HEK293 (cell line): ENCODE data around the gene MAGED1.

Experiments
- CTCF ChIP-seq: fragments of 450-650 bp; formaldehyde crosslinking; IDR thresholded peaks from 2 replicates; pipeline ENCODE4 v1.5.1; 2016; ENCODE audit warnings: missing biosample characterization, missing genetic modification characterization
- PBX3 ChIP-seq: sonication (generic); formaldehyde crosslinking; IDR thresholded peaks from 2 replicates; pipeline ENCODE4 v1.8.1; 2022; ENCODE audit warnings: mild to moderate bottlenecking, moderate library complexity, missing genetic modification reagents
- YY1 ChIP-seq: fragments of 450-650 bp; formaldehyde crosslinking; IDR thresholded peaks from 2 replicates; pipeline ENCODE4 v1.5.1; 2018; ENCODE audit warnings: missing biosample characterization, missing genetic modification characterization
- ZBTB1 ChIP-seq: fragments of 450-650 bp; formaldehyde crosslinking; IDR thresholded peaks from 2 replicates; pipeline ENCODE4 v1.5.1; 2016; ENCODE audit warnings: missing biosample characterization, missing genetic modification characterization
- ZBTB48 ChIP-seq: fragments of 450-650 bp; formaldehyde crosslinking; IDR thresholded peaks from 2 replicates; pipeline ENCODE4 v1.5.1; 2016; ENCODE audit warnings: missing biosample characterization, missing genetic modification characterization
- ZNF112 ChIP-seq: fragments of 450-650 bp; formaldehyde crosslinking; IDR thresholded peaks from 2 replicates; pipeline ENCODE4 v1.5.0; 2017; ENCODE audit warnings: missing biosample characterization, missing genetic modification characterization
- ZNF114 ChIP-seq: fragments of 450-650 bp; formaldehyde crosslinking; IDR thresholded peaks from 2 replicates; pipeline ENCODE4 v1.5.0; 2017; ENCODE audit warnings: missing biosample characterization, missing genetic modification characterization
- ZNF626 ChIP-seq: fragments of 450-650 bp; sonication (Bioruptor Pico); formaldehyde crosslinking; IDR thresholded peaks from 2 replicates; pipeline ENCODE4 v1.5.1; 2018; ENCODE audit warnings: missing biosample characterization, missing genetic modification characterization, inconsistent platforms
- ZNF670 ChIP-seq: fragments of 450-650 bp; formaldehyde crosslinking; IDR thresholded peaks from 2 replicates; pipeline ENCODE4 v1.5.1; 2016; ENCODE audit warnings: missing biosample characterization, missing genetic modification characterization, low read depth

GRCh38 chrX:51852621-51853020 lies 40.8 kb upstream of the MAGED1 start:
- TF ChIP-seq ZBTB48 (tag by site-specific recombination) (no peak), CTCF (no peak), ZNF114 (tag by site-specific recombination) (no peak), ZNF112 (tag by site-specific recombination) (no peak), YY1 (tag by site-specific recombination) (no peak), ZNF626 (tag by site-specific recombination) (no peak), PBX3 (no peak), ZBTB1 (tag by site-specific recombination) (no peak), ZNF670 (tag by site-specific recombination) (no peak)
